Endothelial cell (in vitro differentiated cells): ENCODE data around the gene ATG14. TPM values are rescaled to one million over a fixed set of nuclear protein-coding genes. Genes with fewer than 3 reads are reported as not detected.

Source experiments
- DNase-seq: peaks from one replicate; pipeline ENCODE4 v3.0.0; 2021; ENCODE audit warnings: low spot score
- H3K27ac Mint-ChIP-seq: one replicate; pipeline ENCODE4 v1.8.0; 2021; ENCODE audit warnings: mixed read lengths, inconsistent platforms; ENCODE audit not compliant: unreplicated experiment
- H3K27me3 Mint-ChIP-seq: one replicate; pipeline ENCODE4 v1.8.0; 2021; ENCODE audit warnings: mild to moderate bottlenecking, moderate library complexity, mixed read lengths, inconsistent platforms; ENCODE audit not compliant: unreplicated experiment
- H3K36me3 Mint-ChIP-seq: one replicate; pipeline ENCODE4 v1.8.0; 2021; ENCODE audit warnings: mild to moderate bottlenecking, low read depth, mixed read lengths, inconsistent platforms; ENCODE audit not compliant: unreplicated experiment
- H3K4me1 Mint-ChIP-seq: one replicate; pipeline ENCODE4 v1.8.0; 2021; ENCODE audit warnings: mild to moderate bottlenecking, mixed read lengths, inconsistent platforms; ENCODE audit not compliant: unreplicated experiment
- H3K4me3 Mint-ChIP-seq: one replicate; pipeline ENCODE4 v1.8.0; 2021; ENCODE audit warnings: mild to moderate bottlenecking, mixed read lengths, inconsistent platforms; ENCODE audit not compliant: unreplicated experiment
- H3K9me3 Mint-ChIP-seq: one replicate; pipeline ENCODE4 v1.8.0; 2021; ENCODE audit warnings: mixed read lengths, inconsistent platforms; ENCODE audit not compliant: unreplicated experiment
- CTCF ChIP-seq: fragments of 200-600 bp; sonication (generic); IDR thresholded peaks from one replicate; pipeline ENCODE4 v1.5.0; 2021; ENCODE audit warnings: antibody characterized with exemption; ENCODE audit not compliant: unreplicated experiment
- total RNA-seq: library from RNA; stranded (reverse); fragmentation: NEBNext Ultra II Directional; extraction: Animal tissue kit (Norgen Biotek cat#: 25700); gene quantifications from one replicate; pipeline ENCODE4 v1.2.1, GENCODE V29; 2021; ENCODE audit not compliant: unreplicated experiment

ATG14 gene
- total RNA-seq, 1 donor from 2014 or later: 14.0 TPM

GRCh38 chr14:55370883-55371455 lies 40.7 kb downstream of the ATG14 start:
- no peak overlapping the region for H3K27ac Mint-ChIP-seq
- DNase-seq: no peak
- no peak overlapping the region for H3K4me3 Mint-ChIP-seq
- no peaks in the 10 kb centered on the region for H3K9me3 Mint-ChIP-seq
- H3K4me1 Mint-ChIP-seq: peaks cover 9% of the 10 kb centered on the region
- peaks cover 5% of the 10 kb centered on the region for H3K27me3 Mint-ChIP-seq
- H3K36me3 Mint-ChIP-seq: peaks cover 8% of the 10 kb centered on the region
- TF ChIP-seq CTCF: no peak

- Mint-ChIP-seq H3K4me1 (peaks cover 3% of the 10 kb centered on the region), H3K27ac (no peak overlapping the region), H3K9me3 (no peaks in the 10 kb centered on the region), H3K4me3 (no peak overlapping the region), H3K27me3 (peaks cover 2% of the 10 kb centered on the region), H3K36me3 (peaks cover 18% of the 10 kb centered on the region)
- DNase-seq: no peak
- no peak for TF ChIP-seq CTCF
These were observed 45.4 kb downstream of the ATG14 start for GRCh38 chr14:55366271-55366670.

DNA sequence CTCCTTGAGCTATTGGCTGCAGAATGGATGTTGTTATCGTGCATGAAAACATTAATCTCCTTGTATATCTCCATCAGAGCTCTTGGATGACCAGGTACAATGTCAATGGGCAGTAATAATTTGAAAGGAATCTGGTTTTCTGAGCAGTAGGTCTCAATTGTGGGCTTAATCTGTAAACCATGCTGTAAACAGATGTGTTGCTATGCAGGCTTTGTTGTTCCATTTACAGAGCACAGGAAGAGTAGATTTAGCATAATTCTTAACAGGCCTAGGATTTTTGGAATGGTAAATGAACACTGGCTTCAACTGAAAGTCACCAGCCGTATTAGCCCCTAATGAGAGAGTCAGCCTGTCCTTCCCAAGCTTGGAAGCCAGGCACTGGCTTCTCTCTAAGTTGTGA lies 50.4 kb downstream of the ATG14 start:
- H3K27ac Mint-ChIP-seq: peak overlapping the region; percentile 7

GRCh38 chr14:55359307-55359706 lies 52.3 kb downstream of the ATG14 start:
- DNase-seq: no peak
- no peak overlapping the region for H3K4me3 Mint-ChIP-seq
- peaks cover 5% of the 10 kb centered on the region for H3K27me3 Mint-ChIP-seq
- H3K9me3 Mint-ChIP-seq: no peaks in the 10 kb centered on the region
- H3K27ac Mint-ChIP-seq: no peak overlapping the region
- no peak for TF ChIP-seq CTCF
- peaks cover 10% of the 10 kb centered on the region for H3K36me3 Mint-ChIP-seq
- H3K4me1 Mint-ChIP-seq: no peaks in the 10 kb centered on the region

More for the DNA sequence above, 50.4 kb downstream of the ATG14 start:
- DNase-seq: no peak
- Mint-ChIP-seq H3K36me3 (peaks cover 14% of the 10 kb centered on the region), H3K4me3 (no peak overlapping the region), H3K9me3 (no peaks in the 10 kb centered on the region), H3K27me3 (peaks cover 3% of the 10 kb centered on the region), H3K4me1 (peaks cover 3% of the 10 kb centered on the region)
- TF ChIP-seq CTCF: no peak

- Mint-ChIP-seq H3K4me1 (no peaks in the 10 kb centered on the region), H3K4me3 (no peak overlapping the region), H3K9me3 (no peaks in the 10 kb centered on the region), H3K27ac (no peak overlapping the region), H3K36me3 (peaks cover 6% of the 10 kb centered on the region), H3K27me3 (peaks cover 5% of the 10 kb centered on the region)
- no peak for DNase-seq
- TF ChIP-seq CTCF: no peak
These were observed 54.7 kb downstream of the ATG14 start for GRCh38 chr14:55356913-55357312.
